ENCODE data around the gene COG2. TPM values are rescaled to one million over a fixed set of nuclear protein-coding genes. Genes with fewer than 3 reads are reported as not detected.

The COG2 gene
- total RNA-seq, 1 experiment from 2014 or later = 40.9 TPM

GRCh38 chr1:230620649-230621323 is 21.5 kb upstream of the COG2 start:
- no peak for DNase-seq
- H3K4me1 ChIP-seq (ENCODE audit: low read length) = no peaks in the 10 kb centered on the region
- no peak overlapping the region for H3K9ac ChIP-seq (ENCODE audit: low read length)
- H3K36me3 ChIP-seq (ENCODE audit: insufficient read depth, low read length) = no peaks in the 10 kb centered on the region
- no peaks in the 10 kb centered on the region for H3K9me3 ChIP-seq (ENCODE audit: low read length)
- no peaks in the 10 kb centered on the region for H3K27me3 ChIP-seq (ENCODE audit: low read length)
- no peak overlapping the region for H3K4me2 ChIP-seq (ENCODE audit: low read depth, low read length, poor library complexity, severe bottlenecking)
- no peaks in the 10 kb centered on the region for H3K9me2 ChIP-seq (replicated peaks; ENCODE audit: insufficient read depth, low read length)
- H3K79me2 ChIP-seq (ENCODE audit: low read length) = no peaks in the 10 kb centered on the region
- no peak overlapping the region for H2AFZ ChIP-seq (ENCODE audit: low read length)
- H4K20me1 ChIP-seq (ENCODE audit: insufficient read depth, low read depth, low read length) = no peaks in the 10 kb centered on the region
- no peak overlapping the region for H3K4me3 ChIP-seq (ENCODE audit: low read length)
- no peak overlapping the region for H3K27ac ChIP-seq (ENCODE audit: low read length)

GRCh38 chr1:230621324-230622030 is 20.8 kb upstream of the COG2 start:
- DNase-seq = peak; percentile 14
- H3K27ac ChIP-seq (ENCODE audit: low read length) = no peak overlapping the region
- H3K27me3 ChIP-seq (ENCODE audit: low read length) = no peaks in the 10 kb centered on the region
- no peaks in the 10 kb centered on the region for H3K9me2 ChIP-seq (replicated peaks; ENCODE audit: insufficient read depth, low read length)
- H3K9me3 ChIP-seq (ENCODE audit: low read length) = no peaks in the 10 kb centered on the region
- no peak overlapping the region for H3K9ac ChIP-seq (ENCODE audit: low read length)
- H3K36me3 ChIP-seq (ENCODE audit: insufficient read depth, low read length) = no peaks in the 10 kb centered on the region
- no peaks in the 10 kb centered on the region for H4K20me1 ChIP-seq (ENCODE audit: insufficient read depth, low read depth, low read length)
- no peak overlapping the region for H2AFZ ChIP-seq (ENCODE audit: low read length)
- no peak overlapping the region for H3K4me2 ChIP-seq (ENCODE audit: low read depth, low read length, poor library complexity, severe bottlenecking)
- H3K4me1 ChIP-seq (ENCODE audit: low read length) = no peaks in the 10 kb centered on the region
- H3K4me3 ChIP-seq (ENCODE audit: low read length) = no peak overlapping the region
- H3K79me2 ChIP-seq (ENCODE audit: low read length) = no peaks in the 10 kb centered on the region

GRCh38 chr1:230622151-230622550 is 20.1 kb upstream of the COG2 start:
- Histone ChIP-seq H3K4me1 (ENCODE audit: low read length) (no peaks in the 10 kb centered on the region), H2AFZ (ENCODE audit: low read length) (no peak overlapping the region), H3K79me2 (ENCODE audit: low read length) (no peaks in the 10 kb centered on the region), H3K4me3 (ENCODE audit: low read length) (no peak overlapping the region), H3K9me3 (ENCODE audit: low read length) (no peaks in the 10 kb centered on the region), H3K9me2 (replicated peaks; ENCODE audit: insufficient read depth, low read length) (no peaks in the 10 kb centered on the region), H3K4me2 (ENCODE audit: low read depth, low read length, poor library complexity, severe bottlenecking) (no peak overlapping the region), H3K36me3 (ENCODE audit: insufficient read depth, low read length) (no peaks in the 10 kb centered on the region), H4K20me1 (ENCODE audit: insufficient read depth, low read depth, low read length) (no peaks in the 10 kb centered on the region), H3K9ac (ENCODE audit: low read length) (no peak overlapping the region), H3K27me3 (ENCODE audit: low read length) (no peaks in the 10 kb centered on the region), H3K27ac (ENCODE audit: low read length) (no peak overlapping the region)
- no peak for DNase-seq

GRCh38 chr1:230624097-230624713 is 18.1 kb upstream of the COG2 start:
- no peak overlapping the region for H3K4me3 ChIP-seq (ENCODE audit: low read length)
- no peak overlapping the region for H3K27ac ChIP-seq (ENCODE audit: low read length)
- no peaks in the 10 kb centered on the region for H4K20me1 ChIP-seq (ENCODE audit: insufficient read depth, low read depth, low read length)
- peaks cover 2% of the 10 kb centered on the region; the same call in 1 of the 2 replicates for H3K4me1 ChIP-seq (ENCODE audit: low read length)
- H3K79me2 ChIP-seq (ENCODE audit: low read length) = no peaks in the 10 kb centered on the region
- no peak for DNase-seq
- no peaks in the 10 kb centered on the region for H3K9me3 ChIP-seq (ENCODE audit: low read length)
- H3K27me3 ChIP-seq (ENCODE audit: low read length) = no peaks in the 10 kb centered on the region
- H3K36me3 ChIP-seq (ENCODE audit: insufficient read depth, low read length) = no peaks in the 10 kb centered on the region
- H3K4me2 ChIP-seq (ENCODE audit: low read depth, low read length, poor library complexity, severe bottlenecking) = no peak overlapping the region
- no peaks in the 10 kb centered on the region for H3K9me2 ChIP-seq (replicated peaks; ENCODE audit: insufficient read depth, low read length)
- no peak overlapping the region for H3K9ac ChIP-seq (ENCODE audit: low read length)
- H2AFZ ChIP-seq (ENCODE audit: low read length) = no peak overlapping the region

- Histone ChIP-seq H3K27me3 (ENCODE audit: low read length) (no peaks in the 10 kb centered on the region), H3K27ac (ENCODE audit: low read length) (no peak overlapping the region), H3K36me3 (ENCODE audit: insufficient read depth, low read length) (no peaks in the 10 kb centered on the region), H3K4me3 (ENCODE audit: low read length) (no peak overlapping the region), H3K9me2 (replicated peaks; ENCODE audit: insufficient read depth, low read length) (no peaks in the 10 kb centered on the region), H3K4me2 (ENCODE audit: low read depth, low read length, poor library complexity, severe bottlenecking) (no peak overlapping the region), H3K4me1 (ENCODE audit: low read length) (peaks cover 2% of the 10 kb centered on the region; the same call in 1 of the 2 replicates), H4K20me1 (ENCODE audit: insufficient read depth, low read depth, low read length) (no peaks in the 10 kb centered on the region), H3K9me3 (ENCODE audit: low read length) (no peaks in the 10 kb centered on the region), H2AFZ (ENCODE audit: low read length) (no peak overlapping the region), H3K9ac (ENCODE audit: low read length) (no peak overlapping the region), H3K79me2 (ENCODE audit: low read length) (no peaks in the 10 kb centered on the region)
- peak; percentile 35 for DNase-seq
Observed at GRCh38 chr1:230626232-230626631, 16.0 kb upstream of the COG2 start.

- H3K4me1 ChIP-seq (ENCODE audit: low read length) = peaks cover 2% of the 10 kb centered on the region; the same call in 1 of the 2 replicates
- H3K36me3 ChIP-seq (ENCODE audit: insufficient read depth, low read length) = no peaks in the 10 kb centered on the region
- no peak for DNase-seq
- no peak overlapping the region for H3K9ac ChIP-seq (ENCODE audit: low read length)
- no peaks in the 10 kb centered on the region for H3K27me3 ChIP-seq (ENCODE audit: low read length)
- H4K20me1 ChIP-seq (ENCODE audit: insufficient read depth, low read depth, low read length) = no peaks in the 10 kb centered on the region
- H3K9me2 ChIP-seq (replicated peaks; ENCODE audit: insufficient read depth, low read length) = no peaks in the 10 kb centered on the region
- no peaks in the 10 kb centered on the region for H3K79me2 ChIP-seq (ENCODE audit: low read length)
- H3K9me3 ChIP-seq (ENCODE audit: low read length) = no peaks in the 10 kb centered on the region
- no peak overlapping the region for H2AFZ ChIP-seq (ENCODE audit: low read length)
- no peak overlapping the region for H3K4me3 ChIP-seq (ENCODE audit: low read length)
- no peak overlapping the region for H3K4me2 ChIP-seq (ENCODE audit: low read depth, low read length, poor library complexity, severe bottlenecking)
- no peak overlapping the region for H3K27ac ChIP-seq (ENCODE audit: low read length)
Observed at GRCh38 chr1:230627767-230628166, 14.5 kb upstream of the COG2 start.

GRCh38 chr1:230629511-230629910 is 12.8 kb upstream of the COG2 start:
- no peak overlapping the region for H2AFZ ChIP-seq (ENCODE audit: low read length)
- no peaks in the 10 kb centered on the region for H3K36me3 ChIP-seq (ENCODE audit: insufficient read depth, low read length)
- H3K9me3 ChIP-seq (ENCODE audit: low read length) = no peaks in the 10 kb centered on the region
- H3K4me1 ChIP-seq (ENCODE audit: low read length) = peaks cover 2% of the 10 kb centered on the region; the same call in 1 of the 2 replicates
- no peaks in the 10 kb centered on the region for H3K27me3 ChIP-seq (ENCODE audit: low read length)
- H3K9me2 ChIP-seq (replicated peaks; ENCODE audit: insufficient read depth, low read length) = no peaks in the 10 kb centered on the region
- H3K9ac ChIP-seq (ENCODE audit: low read length) = no peak overlapping the region
- no peaks in the 10 kb centered on the region for H3K79me2 ChIP-seq (ENCODE audit: low read length)
- no peak overlapping the region for H3K4me3 ChIP-seq (ENCODE audit: low read length)
- DNase-seq = no peak
- no peak overlapping the region for H3K4me2 ChIP-seq (ENCODE audit: low read depth, low read length, poor library complexity, severe bottlenecking)
- H3K27ac ChIP-seq (ENCODE audit: low read length) = no peak overlapping the region
- no peaks in the 10 kb centered on the region for H4K20me1 ChIP-seq (ENCODE audit: insufficient read depth, low read depth, low read length)

GRCh38 chr1:230631477-230631876 is 10.8 kb upstream of the COG2 start:
- H3K4me3 ChIP-seq (ENCODE audit: low read length) = no peak overlapping the region
- no peak for DNase-seq
- no peak overlapping the region for H2AFZ ChIP-seq (ENCODE audit: low read length)
- H3K4me2 ChIP-seq (ENCODE audit: low read depth, low read length, poor library complexity, severe bottlenecking) = no peak overlapping the region
- H3K27me3 ChIP-seq (ENCODE audit: low read length) = no peaks in the 10 kb centered on the region
- no peaks in the 10 kb centered on the region for H4K20me1 ChIP-seq (ENCODE audit: insufficient read depth, low read depth, low read length)
- H3K27ac ChIP-seq (ENCODE audit: low read length) = no peak overlapping the region
- no peaks in the 10 kb centered on the region for H3K79me2 ChIP-seq (ENCODE audit: low read length)
- H3K4me1 ChIP-seq (ENCODE audit: low read length) = peaks cover 2% of the 10 kb centered on the region; the same call in 1 of the 2 replicates
- H3K36me3 ChIP-seq (ENCODE audit: insufficient read depth, low read length) = no peaks in the 10 kb centered on the region
- H3K9ac ChIP-seq (ENCODE audit: low read length) = no peak overlapping the region
- no peaks in the 10 kb centered on the region for H3K9me3 ChIP-seq (ENCODE audit: low read length)
- H3K9me2 ChIP-seq (replicated peaks; ENCODE audit: insufficient read depth, low read length) = no peaks in the 10 kb centered on the region

Data from Karpas-422 (cell line).